Frontal cortex (tissue), 4 donors: ENCODE measurements around the gene TBX3. TPM values are rescaled to one million over a fixed set of nuclear protein-coding genes. Genes with fewer than 3 reads are reported as not detected.
"Not testable (repeated sequence)": the region's sequence is repeated elsewhere in the genome, so short reads cannot be mapped to it uniquely, and the experiment has no call there.

Experiments
- DNase-seq, 2 donors: peaks; one replicate each; pipeline ENCODE4 v3.0.0; 2012; ENCODE audit warnings: low spot score in 2 of 2
- FAIRE-seq: peaks from 2 replicates; lab custom pipeline; 2012; peaks lifted over from hg19 to GRCh38; lab: Jason Lieb, UNC
- total RNA-seq: library from RNA; depleted of rRNA; stranded (reverse); fragments of >200 nt; gene quantifications from one replicate; pipeline ENCODE4 v1.2.3, GENCODE V29; 2014
- donor health status: control.
- donor health status: control.
- donor health status: control.

TBX3 gene
- total RNA-seq: 1.6 TPM

- DNase-seq: peak; percentile 69 to 82
- no peak for FAIRE-seq
These were observed at the start of gene TBX3 for GRCh38 chr12:114684098-114684869. Gene TBX3, minus strand, starts transcription at chr12:114684175. Its CDS starts 975 bp downstream, at chr12:114683200.

GRCh38 chr12:114732426-114733030 lies 48.6 kb upstream of the TBX3 start:
- no peak for FAIRE-seq
- DNase-seq: no peak

- FAIRE-seq (no peak), DNase-seq (no peak)
These were observed 45.8 kb upstream of the TBX3 start for GRCh38 chr12:114729731-114730130.

- DNase-seq: no peak
- no peak for FAIRE-seq
These were observed 42.2 kb upstream of the TBX3 start for GRCh38 chr12:114726092-114726710.

GRCh38 chr12:114722176-114722575 lies 38.2 kb upstream of the TBX3 start:
- DNase-seq, FAIRE-seq: not testable (repeated sequence)

- FAIRE-seq: no peak
- DNase-seq: no peak
These were observed 37.3 kb upstream of the TBX3 start for GRCh38 chr12:114721266-114721665.

- no peak for DNase-seq
- no peak for FAIRE-seq
These were observed 29.7 kb upstream of the TBX3 start for GRCh38 chr12:114713466-114714215.

GRCh38 chr12:114711689-114712152 lies 27.7 kb upstream of the TBX3 start:
- FAIRE-seq (no peak), DNase-seq (no peak)

- no peak for FAIRE-seq
- no peak for DNase-seq
These were observed 26.2 kb upstream of the TBX3 start for GRCh38 chr12:114710151-114710550.

GRCh38 chr12:114709112-114709511 lies 25.1 kb upstream of the TBX3 start:
- DNase-seq (no peak), FAIRE-seq (no peak)

GRCh38 chr12:114708598-114708997 lies 24.6 kb upstream of the TBX3 start:
- FAIRE-seq, DNase-seq: not testable (repeated sequence)

GRCh38 chr12:114704096-114704495 lies 20.1 kb upstream of the TBX3 start:
- DNase-seq: no peak
- FAIRE-seq: no peak

- FAIRE-seq (no peak), DNase-seq (no peak)
These were observed 19.1 kb upstream of the TBX3 start for GRCh38 chr12:114703060-114703493.

GRCh38 chr12:114702462-114702861 lies 18.5 kb upstream of the TBX3 start:
- DNase-seq: no peak
- FAIRE-seq: no peak

- FAIRE-seq (no peak), DNase-seq (no peak)
These were observed 17.6 kb upstream of the TBX3 start for GRCh38 chr12:114701553-114701952.

GRCh38 chr12:114701104-114701414 lies 17.1 kb upstream of the TBX3 start:
- DNase-seq: no peak
- FAIRE-seq: no peak

GRCh38 chr12:114700392-114701103 lies 16.6 kb upstream of the TBX3 start:
- FAIRE-seq (no peak), DNase-seq (no peak)

GRCh38 chr12:114698566-114699163 lies 14.7 kb upstream of the TBX3 start:
- FAIRE-seq: no peak
- no peak for DNase-seq
